Stimulated activated CD4-positive, alpha-beta T cell treated with anti-CD3 and anti-CD28 coated beads, Interleukin-15, amount 100 ng/mL, for 1 hour (primary cell): ENCODE results near the gene SLC38A2.

ENCODE experiments used
- DNase-seq, 2 donors: peaks; one replicate each; pipeline ENCODE4 v3.0.0-alpha.2; 2020; ENCODE audit warnings: low read depth in 1 of 2, low spot score in 1 of 2

SLC38A2 gene

DNA sequence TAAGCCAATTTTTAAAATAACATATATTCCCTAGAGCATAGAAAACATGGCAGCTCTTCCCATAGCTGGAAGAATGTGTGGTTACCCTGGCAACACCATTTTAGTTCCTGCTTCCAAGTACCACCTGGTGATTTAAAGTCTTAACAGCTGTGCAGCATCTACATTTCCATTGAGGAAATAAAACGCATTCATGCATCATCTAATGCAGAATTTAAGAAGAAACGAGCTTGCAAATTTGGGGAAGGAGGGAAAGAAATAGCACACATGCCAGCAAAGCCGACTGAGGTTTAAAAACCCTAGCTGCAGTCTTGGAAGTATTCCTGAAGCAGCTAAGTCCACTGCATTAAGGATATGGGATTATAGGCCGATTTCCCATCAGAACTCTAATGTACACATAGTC is 22.8 kb upstream of the SLC38A2 start:
- DNase-seq, result no peak

DNA sequence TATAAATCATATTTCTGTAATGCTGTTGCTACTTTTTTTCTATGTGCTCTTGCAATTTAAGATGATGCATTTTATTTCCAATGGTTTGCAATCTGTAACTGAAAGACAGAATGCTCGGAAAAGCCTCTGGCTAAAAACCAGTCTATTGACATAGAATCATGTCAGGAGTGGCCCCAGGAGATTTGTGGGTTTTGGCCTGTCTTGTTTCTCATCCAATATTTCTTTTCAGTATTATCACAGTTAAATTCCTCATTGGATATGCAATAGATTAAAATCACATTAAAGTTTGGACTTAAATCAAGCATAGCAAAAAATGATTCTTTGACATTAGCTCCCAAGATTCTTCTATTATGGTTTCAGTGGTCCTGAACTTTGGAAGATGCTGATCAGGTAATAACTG is 19.1 kb upstream of the SLC38A2 start:
- no peak for DNase-seq

DNA sequence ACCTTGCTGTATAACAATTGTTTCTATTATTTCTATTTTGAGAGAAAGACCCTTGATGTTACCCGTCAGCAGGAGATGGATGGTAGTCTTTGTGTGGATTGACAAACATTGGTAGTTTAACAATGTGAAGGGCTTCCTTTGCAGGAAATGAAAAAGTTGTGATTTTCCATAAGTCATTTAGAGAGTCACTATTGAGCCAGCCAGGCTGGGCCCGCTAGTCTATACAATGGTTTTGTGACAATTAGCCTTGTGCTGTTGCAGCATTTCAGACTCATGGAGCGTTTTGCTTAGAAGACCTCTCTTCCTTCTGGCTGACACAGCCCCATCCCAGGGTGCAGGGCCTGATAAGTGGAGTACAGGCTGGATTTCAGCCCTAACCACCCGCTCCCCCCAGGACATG is 18.3 kb upstream of the SLC38A2 start:
- no peak for DNase-seq

DNA sequence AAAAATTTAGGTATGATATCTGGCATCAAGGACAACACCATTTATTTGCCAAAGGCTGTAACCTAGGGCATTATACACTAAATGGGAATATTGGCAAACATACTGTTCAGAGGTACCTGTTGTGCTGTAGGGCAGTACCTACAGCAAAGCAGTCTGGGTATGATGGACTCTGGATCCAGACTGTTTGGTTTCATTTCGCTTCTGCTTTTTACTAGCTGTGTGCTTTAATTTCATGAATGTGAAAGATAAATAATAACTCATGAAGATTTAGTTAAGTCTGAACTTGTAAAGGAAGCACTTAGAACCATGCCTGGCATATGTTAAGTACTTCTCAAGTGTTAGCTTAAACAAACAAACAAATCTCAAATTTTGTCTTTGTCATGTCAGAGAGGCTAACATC is 17.7 kb upstream of the SLC38A2 start:
- no peak for DNase-seq

DNA sequence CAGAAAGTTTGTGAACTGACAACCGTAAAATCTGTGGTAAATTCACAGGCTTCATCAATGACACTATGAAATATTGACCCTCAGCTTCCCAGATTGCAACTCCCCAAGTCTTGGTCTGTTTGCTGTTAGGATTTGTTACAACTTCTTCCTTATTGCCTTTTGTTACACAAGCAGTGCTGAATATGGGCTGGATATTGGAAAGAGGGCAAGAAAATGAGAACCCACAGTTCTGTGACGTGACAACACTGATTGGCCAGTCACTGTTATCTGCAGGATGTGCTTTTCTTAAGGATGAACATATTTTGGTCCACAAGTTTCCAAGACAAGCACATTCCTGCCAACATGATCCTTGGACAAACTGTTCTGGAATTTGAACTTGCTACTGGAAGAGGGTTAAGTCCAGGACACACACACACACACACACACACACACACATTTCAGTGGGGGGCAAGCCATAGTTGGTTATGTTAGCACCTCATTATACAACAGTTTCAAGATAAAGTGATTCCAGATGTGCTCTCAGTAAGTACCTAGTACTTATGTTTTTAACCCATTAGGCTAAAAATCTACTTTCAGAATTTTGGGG is 16.6 kb upstream of the SLC38A2 start:
- no peak for DNase-seq

DNA sequence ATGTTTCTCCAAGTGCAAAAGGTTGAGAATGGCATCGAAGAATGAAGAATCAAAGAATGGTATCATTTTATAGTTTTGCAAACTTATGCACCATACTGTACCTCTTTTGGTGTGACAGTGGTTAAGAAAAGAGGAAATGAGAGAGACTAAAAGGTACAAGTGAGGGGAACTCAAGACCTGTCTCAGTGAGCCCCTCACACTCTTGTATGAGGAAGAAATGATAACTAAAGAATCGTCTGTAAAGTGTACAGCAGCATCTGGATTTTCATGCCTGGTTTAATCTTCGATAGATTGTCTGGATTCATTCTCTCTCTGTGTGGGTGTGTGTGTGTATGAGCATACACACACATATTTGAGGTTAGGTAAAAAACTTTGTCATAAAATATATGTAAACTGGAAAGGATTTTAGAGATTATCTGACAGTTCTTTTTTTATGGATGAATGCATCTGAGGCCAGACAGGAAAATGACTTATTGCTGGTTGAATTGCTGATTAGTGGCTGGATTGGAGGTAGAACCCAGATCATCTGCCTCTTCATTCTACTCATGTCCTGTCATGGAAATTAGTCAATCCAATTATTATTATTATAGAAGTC is 16.0 kb upstream of the SLC38A2 start:
- no peak for DNase-seq

DNA sequence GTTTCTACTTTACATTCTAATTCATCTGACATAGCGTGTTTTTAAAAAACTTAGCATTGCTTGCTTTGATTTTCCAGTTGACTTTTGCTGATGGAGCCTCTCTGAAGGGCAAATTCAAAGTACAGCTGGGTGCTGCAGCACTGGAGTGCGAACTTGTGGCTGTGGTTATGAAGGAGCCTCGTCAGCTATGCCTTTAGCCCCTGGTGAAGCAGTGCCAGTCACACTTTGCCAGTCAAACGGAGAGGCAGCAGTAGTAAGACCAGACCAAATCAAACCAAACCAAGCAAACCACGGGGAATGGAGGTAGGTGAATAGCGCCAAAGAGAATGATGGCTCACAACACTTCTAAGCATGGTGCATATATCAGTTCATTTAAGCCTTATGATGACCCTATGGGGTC is 15.1 kb upstream of the SLC38A2 start:
- no peak for DNase-seq

DNA sequence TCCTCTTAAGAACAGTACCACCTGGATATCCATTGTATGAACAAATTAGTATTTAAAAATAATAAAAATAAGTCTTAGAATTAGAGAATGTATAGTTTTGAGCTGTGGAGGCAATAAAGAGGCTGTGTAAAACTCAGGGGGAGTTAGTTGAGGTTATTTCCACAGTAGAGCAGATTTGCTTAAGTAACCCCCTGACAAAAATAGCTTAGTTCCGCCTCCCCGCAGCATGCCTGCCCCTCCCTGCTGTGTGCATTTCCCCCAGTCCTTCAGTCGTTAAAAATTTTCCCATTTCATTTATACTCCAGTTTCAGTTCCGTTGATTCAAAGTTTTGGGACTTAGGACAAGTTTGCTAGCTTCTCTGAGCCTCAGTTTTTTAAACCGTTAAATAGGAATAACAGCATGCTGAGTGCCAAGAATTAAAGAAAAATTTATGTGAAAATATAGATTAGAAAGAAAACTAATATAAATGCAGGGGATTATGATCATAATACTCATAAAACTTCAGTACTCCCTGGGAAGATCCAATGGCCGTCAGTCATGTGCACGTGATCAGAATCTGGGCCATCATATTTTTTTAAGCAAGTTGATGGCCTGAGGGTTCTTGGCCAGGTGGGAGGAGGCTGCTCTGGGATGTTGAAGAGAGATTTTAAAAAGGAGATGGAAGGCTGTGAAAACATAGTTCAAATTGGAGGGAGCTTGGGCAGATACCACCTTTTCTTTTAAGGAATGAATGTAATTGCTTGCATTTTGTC is 14.5 kb upstream of the SLC38A2 start:
- no peak for DNase-seq

DNA sequence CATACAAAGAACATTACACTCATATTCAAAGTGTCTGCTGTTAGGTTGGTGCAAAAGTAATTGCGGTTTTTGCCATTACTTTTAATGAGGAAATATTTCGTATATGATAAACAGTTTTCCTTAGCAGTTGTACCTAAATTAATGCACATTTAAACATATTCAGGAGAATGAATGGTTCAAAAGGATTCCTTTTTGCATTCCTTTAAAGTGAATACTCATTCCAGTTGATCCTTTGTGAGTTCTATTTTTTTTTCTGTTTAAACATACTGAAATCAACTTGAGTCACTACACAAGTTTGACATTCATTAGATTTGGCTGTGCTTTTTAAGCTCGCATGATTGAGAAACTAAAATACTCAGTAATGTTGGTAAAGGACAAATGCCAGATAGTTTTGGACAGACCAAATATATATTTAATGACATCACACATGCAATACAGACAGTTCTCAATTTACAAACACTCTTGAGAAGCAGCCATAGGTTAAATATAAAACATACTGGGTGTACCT is 13.8 kb upstream of the SLC38A2 start:
- no peak for DNase-seq

DNA sequence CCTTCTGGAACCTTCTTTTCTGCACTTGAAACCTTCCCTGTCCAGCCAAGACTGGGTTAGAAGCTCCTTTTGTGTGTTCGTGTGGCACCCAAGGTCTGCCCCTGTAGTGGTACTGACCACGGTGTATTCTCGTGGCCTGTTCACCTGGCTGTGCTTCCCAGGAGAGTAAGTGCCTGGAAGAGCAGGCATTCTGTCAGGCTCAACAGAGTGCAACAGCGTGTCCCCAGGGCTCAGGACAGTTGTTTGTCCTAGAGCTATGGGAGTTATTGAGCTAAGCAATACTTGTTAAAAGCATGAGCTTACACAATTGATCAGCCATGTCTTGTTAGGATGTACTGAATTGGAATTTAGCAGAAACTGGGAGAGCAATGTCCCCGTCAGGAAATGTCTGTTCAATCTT is 12.9 kb upstream of the SLC38A2 start:
- no peak for DNase-seq

DNA sequence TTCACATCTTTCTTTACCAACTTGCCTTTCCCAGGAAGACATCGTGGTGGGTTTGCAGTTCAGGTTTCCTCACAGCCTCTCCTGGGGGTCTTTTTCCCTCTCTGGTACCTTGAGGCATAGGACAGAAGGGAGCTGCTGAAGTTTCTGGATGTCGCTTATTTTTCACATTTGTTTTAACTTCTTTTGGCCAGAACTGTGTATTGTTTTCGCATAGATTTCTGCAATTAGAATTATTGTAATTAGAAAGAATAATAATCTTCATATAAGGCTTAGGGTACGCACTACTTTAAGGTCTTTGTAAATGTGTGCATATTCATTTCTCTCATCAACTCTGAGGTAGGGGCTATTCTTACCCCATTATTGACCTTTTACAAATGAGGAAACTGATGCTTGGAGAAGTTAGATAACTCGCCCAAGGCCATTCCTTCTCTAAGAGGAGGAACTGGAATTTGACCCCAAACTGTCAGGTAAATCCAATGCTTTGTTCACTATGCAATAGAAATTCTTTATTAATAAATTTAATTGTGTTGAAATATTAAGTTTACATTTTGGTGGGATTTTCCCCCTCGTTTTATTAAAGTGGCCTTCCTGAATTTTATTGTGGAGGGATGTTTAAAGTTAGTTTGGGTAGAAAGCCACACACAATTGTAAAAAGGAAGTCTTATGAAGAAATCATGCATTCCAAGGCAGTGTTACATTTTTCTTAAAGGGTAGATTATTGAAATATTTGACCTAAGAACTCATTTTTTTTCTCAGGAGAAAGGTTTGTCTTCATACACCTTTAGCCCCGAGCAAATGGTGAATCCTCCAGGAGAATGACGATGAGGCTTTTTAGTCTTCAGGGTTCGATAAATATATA is 12.1 kb upstream of the SLC38A2 start:
- DNase-seq, result no peak

DNA sequence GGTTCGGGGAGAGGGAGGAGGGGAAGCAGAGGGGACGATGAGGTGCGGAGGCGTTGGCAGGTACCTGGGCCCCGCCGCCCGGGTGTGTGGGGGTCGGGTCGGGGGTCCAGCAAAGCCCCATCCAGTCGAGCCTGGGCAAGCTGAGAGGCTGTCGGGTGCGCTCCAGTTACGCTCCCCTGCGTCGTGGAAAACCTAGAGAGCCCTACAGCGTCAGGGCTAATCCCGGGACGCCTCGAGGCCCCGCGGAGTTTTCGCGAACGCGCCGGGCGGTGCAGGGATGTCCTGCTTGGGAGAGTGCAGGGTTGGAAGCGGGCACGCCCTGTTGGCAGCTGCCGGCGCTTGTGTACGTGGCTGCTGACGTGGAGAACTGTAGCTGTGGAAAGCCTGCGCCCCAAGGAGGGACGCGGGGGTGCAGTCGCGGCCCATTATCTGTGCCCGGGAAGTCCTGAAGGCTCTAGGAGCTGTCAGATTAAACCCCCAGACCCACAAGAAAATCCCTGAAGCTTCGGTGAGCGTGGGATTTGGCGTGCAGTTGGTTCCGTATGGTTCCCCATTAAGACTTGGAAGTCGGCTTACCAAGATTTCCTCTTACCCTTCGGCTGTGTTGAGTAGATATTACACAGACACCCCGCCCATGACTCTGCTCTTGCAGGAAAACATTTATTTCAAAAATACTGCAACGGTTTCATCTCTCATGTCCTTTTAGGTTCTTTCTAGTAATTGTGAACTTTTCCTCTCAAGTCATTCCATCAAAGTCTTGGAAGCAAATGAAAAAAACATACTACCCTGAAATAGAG is 11.3 kb upstream of the SLC38A2 start:
- peak; percentile 34 to 45 for DNase-seq

DNA sequence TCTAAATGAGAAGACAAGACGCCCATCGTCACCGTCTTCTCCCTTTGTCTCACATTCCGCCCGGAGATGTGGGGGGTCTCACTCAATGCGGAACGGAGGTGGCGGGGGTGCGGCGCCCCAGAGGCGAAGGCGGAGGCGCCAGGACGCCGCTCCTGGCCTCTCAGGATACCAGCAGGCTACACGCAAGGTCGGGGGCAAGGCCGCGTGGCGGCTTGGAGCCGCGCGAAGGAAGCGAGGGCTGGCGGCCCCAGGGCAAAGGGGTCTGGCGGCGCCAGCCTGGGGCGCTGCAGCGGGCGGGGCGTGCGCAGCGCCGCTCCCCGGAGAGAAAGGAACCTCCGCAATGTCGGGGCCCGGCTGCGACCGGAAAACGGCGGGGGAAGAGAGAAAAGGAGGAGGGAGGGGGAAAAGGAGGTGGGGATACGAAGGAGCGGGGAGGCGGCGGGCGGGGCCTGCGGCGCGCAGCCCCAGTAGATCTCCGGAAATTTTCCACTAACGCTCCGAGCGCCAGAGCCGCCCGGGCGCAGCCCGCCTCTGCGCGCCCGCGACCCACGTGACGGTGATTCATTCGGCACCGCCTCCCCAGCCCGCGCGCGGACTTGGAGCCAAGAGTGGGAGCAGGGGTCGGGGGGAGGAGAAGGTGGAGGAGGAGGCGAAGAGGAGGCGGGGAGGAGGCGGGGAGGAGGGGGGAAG is 10.5 kb upstream of the SLC38A2 start:
- peak; percentile 86 to 92 for DNase-seq

DNA sequence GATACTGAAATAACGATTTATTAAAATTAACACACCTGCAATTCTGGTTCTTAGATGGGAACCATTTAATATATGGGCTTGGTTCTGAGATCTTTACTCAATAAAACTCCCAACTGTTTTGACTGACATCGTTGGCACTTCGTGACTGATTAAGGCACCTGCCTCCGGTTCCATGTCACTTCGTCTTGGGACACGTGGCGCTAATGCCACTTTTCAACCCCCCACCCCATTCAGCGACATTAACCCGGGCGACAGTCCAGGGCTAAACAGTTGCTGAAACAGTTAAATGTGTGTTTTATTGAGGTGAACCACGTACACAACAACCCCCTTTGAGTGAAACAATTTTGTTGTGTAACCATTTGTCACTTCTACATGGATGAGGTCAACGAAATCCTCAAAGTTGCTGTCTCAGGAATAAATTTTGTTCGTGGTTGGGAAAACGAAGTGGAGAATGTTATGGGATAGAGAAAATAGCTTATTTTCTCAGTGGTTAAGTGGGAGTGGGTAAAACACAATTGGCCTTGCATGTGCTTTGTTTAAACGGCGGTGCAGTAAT is 9.9 kb upstream of the SLC38A2 start:
- no peak for DNase-seq

DNA sequence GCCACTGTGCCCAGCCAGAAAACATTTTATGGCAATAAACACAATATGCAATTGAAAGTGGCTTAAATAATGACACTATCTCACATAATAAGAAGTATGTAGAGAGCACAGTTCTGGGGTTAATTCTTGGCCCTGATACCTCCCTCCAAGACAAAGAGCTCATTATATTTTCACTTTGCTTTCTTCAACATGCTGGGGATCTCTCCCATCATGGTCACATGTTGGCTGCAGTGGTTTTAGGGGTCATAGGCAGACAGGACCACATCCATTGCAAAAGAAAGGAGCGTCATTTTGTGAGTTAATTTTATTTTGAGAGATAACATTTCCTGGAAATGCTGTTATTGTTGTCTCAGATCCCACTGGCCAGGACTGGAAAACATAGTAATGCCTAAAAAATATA is 8.3 kb upstream of the SLC38A2 start:
- no peak for DNase-seq

DNA sequence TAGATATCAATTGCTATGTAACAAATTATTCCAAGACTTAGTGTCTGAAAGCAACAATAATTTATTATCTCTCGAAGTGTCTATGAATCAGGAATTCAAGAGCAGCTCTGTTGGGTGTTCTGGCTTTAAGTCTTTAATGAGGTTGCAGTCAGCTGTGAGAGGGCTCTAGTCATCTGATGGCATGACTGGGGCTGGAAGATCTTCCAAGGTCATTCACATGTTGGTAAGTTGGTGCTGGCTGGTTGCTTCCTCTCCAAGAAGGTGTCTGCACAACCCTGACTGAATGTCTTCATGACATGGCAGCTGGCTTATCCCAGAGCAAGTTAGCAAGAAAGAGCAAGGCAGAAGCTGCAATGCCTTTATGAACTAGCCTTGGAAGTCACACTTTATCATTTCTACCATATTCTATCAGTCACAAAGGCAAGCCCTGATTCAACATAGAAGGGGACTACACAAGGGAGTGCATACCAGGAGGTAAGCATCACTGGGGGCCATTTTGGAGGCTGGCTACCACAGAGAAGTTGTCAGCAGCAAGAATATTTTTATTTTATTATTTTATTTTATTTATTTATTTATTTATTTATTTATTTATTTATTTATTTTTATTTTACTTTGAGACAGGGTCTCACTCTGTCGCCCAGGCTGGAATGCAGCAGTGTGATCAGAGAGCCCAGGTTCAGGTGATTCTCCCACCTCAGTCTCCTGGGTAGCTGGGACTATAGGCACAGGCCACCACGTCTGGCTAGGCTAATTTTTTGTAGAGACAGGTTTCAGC is 7.6 kb upstream of the SLC38A2 start:
- no peak for DNase-seq

DNA sequence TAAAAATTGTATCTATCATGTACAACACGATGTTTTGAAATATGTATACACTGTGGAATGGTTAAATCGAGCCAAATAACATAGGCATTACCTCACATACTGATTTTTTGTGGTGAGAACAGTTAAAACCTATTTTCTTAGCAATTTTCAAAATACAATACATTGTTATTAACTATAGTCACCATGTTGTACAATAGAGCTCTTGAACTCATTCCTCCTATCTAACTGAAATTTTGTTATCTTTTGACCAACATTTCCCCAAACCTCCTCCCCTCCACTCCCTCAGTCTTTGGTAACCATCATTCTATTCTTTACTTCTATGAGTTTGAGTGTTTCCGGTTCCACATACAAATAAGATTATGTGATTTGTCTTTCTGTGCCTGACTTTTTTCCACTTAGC is 6.8 kb upstream of the SLC38A2 start:
- DNase-seq, result no peak

DNA sequence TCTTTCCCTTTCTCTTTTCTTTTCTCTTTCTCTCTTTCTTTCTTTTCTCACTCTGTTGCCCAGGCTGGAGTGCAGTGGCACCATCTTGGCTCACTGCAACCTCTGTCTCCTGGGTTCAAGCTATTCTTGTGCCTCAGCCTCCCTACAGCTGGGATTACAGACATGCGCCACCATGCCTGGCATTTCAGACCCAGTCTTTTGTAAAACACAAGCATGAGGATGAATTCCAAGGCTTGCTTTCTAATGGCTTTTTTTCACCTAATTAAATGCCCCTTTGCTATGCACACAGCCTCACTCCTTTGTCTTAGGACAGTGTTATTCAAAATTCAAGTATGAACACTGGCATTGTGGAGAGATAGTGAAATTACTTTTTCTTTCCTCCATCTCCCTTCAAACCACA is 6.0 kb upstream of the SLC38A2 start:
- no peak for DNase-seq

DNA sequence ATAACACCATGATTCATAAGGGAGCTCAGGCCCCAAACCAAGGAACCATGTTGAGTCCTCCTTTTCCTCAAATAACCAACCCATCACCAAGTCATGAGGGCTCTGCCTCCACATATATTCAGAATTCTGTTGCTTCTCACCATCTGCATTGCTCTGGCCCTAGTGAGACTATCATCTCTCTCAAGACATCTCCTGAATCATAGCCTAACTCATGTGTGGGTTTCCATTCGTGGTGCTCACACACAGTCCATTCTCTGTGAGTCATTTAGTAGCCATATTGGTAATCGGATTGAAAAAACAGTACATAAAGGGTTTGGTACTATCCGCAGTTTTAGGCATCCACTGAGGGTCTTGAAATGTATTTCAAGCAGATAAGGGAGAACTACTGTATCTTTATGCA is 5.1 kb upstream of the SLC38A2 start:
- no peak for DNase-seq
